Trophoblast cell (in vitro differentiated cells and primary cell): ENCODE measurements around the gene FBXO2.

Experiments used
- DNase-seq, 2 donors: peaks; one replicate each; pipeline ENCODE4 v3.0.0-alpha.2; 2016
- H2AFZ ChIP-seq: 2 replicates; pipeline ENCODE4 v1.6.1; 2013; ENCODE audit warnings: low read length, moderate library complexity, mild to moderate bottlenecking; ENCODE audit not compliant: insufficient read depth, poor library complexity
- H2AK5ac ChIP-seq: 2 replicates; pipeline ENCODE4 v1.6.1; 2013; ENCODE audit warnings: mild to moderate bottlenecking, low read length
- H2BK120ac ChIP-seq: 2 replicates; pipeline ENCODE4 v1.6.1; 2013; ENCODE audit warnings: low read length, mild to moderate bottlenecking, moderate library complexity; ENCODE audit not compliant: insufficient read depth, poor library complexity
- H2BK12ac ChIP-seq: 2 replicates; pipeline ENCODE4 v1.6.1; 2013; ENCODE audit warnings: mild to moderate bottlenecking, low read length, moderate library complexity
- H2BK5ac ChIP-seq: 2 replicates; pipeline ENCODE4 v1.6.1; 2013; ENCODE audit warnings: low read length, low read depth, moderate library complexity, mild to moderate bottlenecking; ENCODE audit not compliant: poor library complexity
- H3K14ac ChIP-seq: 2 replicates; pipeline ENCODE4 v1.6.1; 2013; ENCODE audit warnings: mild to moderate bottlenecking, low read length
- H3K18ac ChIP-seq: 2 replicates; pipeline ENCODE4 v1.6.1; 2013; ENCODE audit warnings: mild to moderate bottlenecking, low read length
- H3K23ac ChIP-seq: 2 replicates; pipeline ENCODE4 v1.6.1; 2013; ENCODE audit warnings: low read length
- H3K27ac ChIP-seq: 2 replicates; pipeline ENCODE4 v1.5.1; 2013; ENCODE audit warnings: low read depth, mild to moderate bottlenecking, inconsistent platforms, low read length, moderate library complexity
- H3K27me3 ChIP-seq: 2 replicates; pipeline ENCODE4 v1.6.1; 2013; ENCODE audit warnings: inconsistent platforms, mild to moderate bottlenecking, low read length, moderate library complexity; ENCODE audit not compliant: insufficient read depth
- H3K36me3 ChIP-seq, 2 experiments: 1 replicate in 1 of 2; 2 replicates in 1 of 2; pipeline ENCODE4 v1.6.1; 2013; ENCODE audit warnings: low read length in 2 of 2, mild to moderate bottlenecking in 2 of 2, moderate library complexity in 1 of 2; ENCODE audit not compliant: insufficient read depth in 2 of 2, control insufficient read depth in 1 of 2
- H3K4ac ChIP-seq: 2 replicates; pipeline ENCODE4 v1.6.1; 2013; ENCODE audit warnings: low read depth, mild to moderate bottlenecking, low read length, moderate library complexity
- H3K4me1 ChIP-seq, 2 experiments: 1 replicate in 1 of 2; 2 replicates in 1 of 2; pipeline ENCODE4 v1.6.1; 2013; ENCODE audit warnings: low read length in 2 of 2, mild to moderate bottlenecking in 2 of 2, moderate library complexity in 1 of 2; ENCODE audit not compliant: insufficient read depth in 2 of 2, control insufficient read depth in 1 of 2
- H3K4me2 ChIP-seq: 2 replicates; pipeline ENCODE4 v1.6.1; 2013; ENCODE audit warnings: inconsistent platforms, mild to moderate bottlenecking, low read length, moderate library complexity
- H3K4me3 ChIP-seq: 2 replicates; pipeline ENCODE4 v1.5.1; 2013; ENCODE audit warnings: mild to moderate bottlenecking, low read depth, low read length, inconsistent platforms
- H3K79me1 ChIP-seq: one replicate; pipeline ENCODE4 v1.6.1; 2013; ENCODE audit warnings: low read length
- H3K79me2 ChIP-seq: 2 replicates; pipeline ENCODE4 v1.6.1; 2013; ENCODE audit warnings: low read length, mild to moderate bottlenecking; ENCODE audit not compliant: control insufficient read depth, insufficient read depth, poor library complexity
- H3K9ac ChIP-seq: 2 replicates; pipeline ENCODE4 v1.6.1; 2013; ENCODE audit warnings: mild to moderate bottlenecking, low read length
- H3K9me3 ChIP-seq: 2 replicates; pipeline ENCODE4 v1.6.1; 2013; ENCODE audit warnings: low read depth, mild to moderate bottlenecking, control low read depth, inconsistent platforms, low read length; ENCODE audit not compliant: insufficient read depth
- H4K12ac ChIP-seq: 2 replicates; pipeline ENCODE4 v1.6.1; 2013; ENCODE audit warnings: low read depth, mild to moderate bottlenecking, low read length, moderate library complexity
- H4K8ac ChIP-seq: 2 replicates; pipeline ENCODE4 v1.6.1; 2013; ENCODE audit warnings: low read depth, mild to moderate bottlenecking, low read length, moderate library complexity
- H4K91ac ChIP-seq: one replicate; pipeline ENCODE4 v1.6.1; 2013; ENCODE audit warnings: low read depth, mild to moderate bottlenecking, low read length, moderate library complexity
- WGBS: extraction: QIAGEN DNeasy Blood & Tissue Kit; methylation state at CpG from one replicate; pipeline ENCODE4 v1.1.7; 2013; ENCODE audit warnings: missing lambda C conversion rate; ENCODE audit not compliant: insufficient read length, insufficient coverage; ENCODE audit errors: extremely low coverage; 5-methylcytosine and 5-hydroxymethylcytosine counted together

The FBXO2 gene

GRCh38 chr1:11623702-11624101, 30.5 kb downstream of the FBXO2 start:
- no peaks in the 10 kb centered on the region for H3K36me3 ChIP-seq
- H3K4me2 ChIP-seq, result no peak overlapping the region
- H2BK5ac ChIP-seq, result no peak overlapping the region
- H3K79me1 ChIP-seq, result no peaks in the 10 kb centered on the region
- no peak overlapping the region for H3K14ac ChIP-seq
- H3K23ac ChIP-seq, result no peak overlapping the region
- H2AK5ac ChIP-seq, result no peak overlapping the region
- H2BK12ac ChIP-seq, result no peak overlapping the region
- no peaks in the 10 kb centered on the region for H3K79me2 ChIP-seq
- H4K91ac ChIP-seq, result no peak overlapping the region
- no peak overlapping the region for H2AFZ ChIP-seq
- no peak overlapping the region for H4K12ac ChIP-seq
- H3K27ac ChIP-seq, result no peak overlapping the region
- H3K9me3 ChIP-seq, result no peaks in the 10 kb centered on the region
- H4K8ac ChIP-seq, result no peak overlapping the region
- H3K9ac ChIP-seq, result no peak overlapping the region
- no CpG with 5 or more reads among the region's 8 CpGs for WGBS
- DNase-seq, result no peak
- no peaks in the 10 kb centered on the region for H3K4me1 ChIP-seq
- no peak overlapping the region for H3K4me3 ChIP-seq
- H3K27me3 ChIP-seq, result no peaks in the 10 kb centered on the region
- H2BK120ac ChIP-seq, result no peak overlapping the region
- no peak overlapping the region for H3K4ac ChIP-seq
- H3K18ac ChIP-seq, result no peak overlapping the region

DNA sequence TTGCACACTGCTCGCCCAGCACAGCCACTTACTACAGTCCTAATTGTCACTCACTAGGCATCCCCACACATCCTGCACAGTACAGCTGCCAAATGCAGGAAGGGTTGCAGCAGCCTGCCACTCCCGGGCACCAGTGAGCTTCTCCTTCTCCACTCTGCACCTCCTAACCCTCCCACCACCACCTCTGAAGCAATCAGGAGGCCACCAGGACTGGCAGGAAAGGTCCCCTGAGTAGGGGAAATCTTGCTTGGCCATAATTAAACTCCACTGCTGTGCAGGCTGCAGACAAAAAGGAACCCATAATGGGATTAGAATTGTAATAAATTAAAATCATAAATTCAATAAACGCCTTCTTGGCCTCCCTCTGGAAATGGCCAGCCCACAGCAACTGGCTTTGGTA, 31.8 kb downstream of the FBXO2 start:
- Histone ChIP-seq H3K36me3 (no peaks in the 10 kb centered on the region), H2BK5ac (no peak overlapping the region), H3K23ac (no peak overlapping the region), H3K4me1 (no peaks in the 10 kb centered on the region), H4K8ac (no peak overlapping the region), H2AFZ (no peak overlapping the region), H2AK5ac (no peak overlapping the region), H3K14ac (no peak overlapping the region), H3K18ac (no peak overlapping the region), H2BK120ac (no peak overlapping the region), H3K79me2 (no peaks in the 10 kb centered on the region), H3K27me3 (no peaks in the 10 kb centered on the region), H3K79me1 (no peaks in the 10 kb centered on the region), H2BK12ac (no peak overlapping the region), H3K9ac (no peak overlapping the region), H3K4me3 (no peak overlapping the region), H4K12ac (no peak overlapping the region), H3K9me3 (no peaks in the 10 kb centered on the region), H3K4me2 (no peak overlapping the region), H4K91ac (no peak overlapping the region), H3K4ac (no peak overlapping the region), H3K27ac (no peak overlapping the region)
- no peak for DNase-seq
- WGBS, result no CpG with 5 or more reads among the region's 3 CpGs

DNA sequence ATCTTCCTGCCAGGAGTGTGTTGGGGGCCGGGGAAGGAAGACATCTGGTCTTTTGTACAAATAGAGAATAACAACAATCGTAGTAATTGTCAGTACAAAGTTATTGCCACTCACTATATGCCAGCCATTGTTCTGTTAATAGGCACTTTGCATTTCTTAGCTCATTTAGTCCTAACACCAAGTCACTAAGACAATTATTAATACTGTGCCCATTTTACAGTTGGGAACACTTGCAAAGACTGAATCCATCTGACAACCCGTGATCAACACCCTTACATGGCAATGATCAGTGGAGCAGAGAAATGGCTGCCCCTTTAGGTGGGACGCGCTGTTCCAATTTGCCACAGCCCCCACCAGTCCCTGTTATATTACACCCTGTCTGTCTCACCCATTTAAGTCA, 33.3 kb downstream of the FBXO2 start:
- H3K27ac ChIP-seq, result no peak overlapping the region
- no peak for DNase-seq
- no peak overlapping the region for H3K23ac ChIP-seq
- no peaks in the 10 kb centered on the region for H3K79me1 ChIP-seq
- no CpG with 5 or more reads among the region's 5 CpGs for WGBS
- no peak overlapping the region for H3K14ac ChIP-seq
- no peak overlapping the region for H3K9ac ChIP-seq
- no peak overlapping the region for H2BK12ac ChIP-seq
- H3K4ac ChIP-seq, result no peak overlapping the region
- no peak overlapping the region for H2AFZ ChIP-seq
- H3K4me1 ChIP-seq, result no peaks in the 10 kb centered on the region
- no peaks in the 10 kb centered on the region for H3K9me3 ChIP-seq
- no peak overlapping the region for H4K91ac ChIP-seq
- no peak overlapping the region for H3K18ac ChIP-seq
- H2AK5ac ChIP-seq, result no peak overlapping the region
- no peak overlapping the region for H3K4me3 ChIP-seq
- no peak overlapping the region for H2BK5ac ChIP-seq
- H3K79me2 ChIP-seq, result no peaks in the 10 kb centered on the region
- no peaks in the 10 kb centered on the region for H3K36me3 ChIP-seq
- no peak overlapping the region for H3K4me2 ChIP-seq
- no peak overlapping the region for H4K12ac ChIP-seq
- H3K27me3 ChIP-seq, result no peaks in the 10 kb centered on the region
- H2BK120ac ChIP-seq, result no peak overlapping the region
- no peak overlapping the region for H4K8ac ChIP-seq

GRCh38 chr1:11620405-11620804, 33.8 kb downstream of the FBXO2 start:
- Histone ChIP-seq H4K8ac (no peak overlapping the region), H2BK5ac (no peak overlapping the region), H2AFZ (no peak overlapping the region), H3K4ac (no peak overlapping the region), H3K79me2 (no peaks in the 10 kb centered on the region), H3K4me1 (no peaks in the 10 kb centered on the region), H4K12ac (no peak overlapping the region), H3K4me2 (no peak overlapping the region), H3K18ac (no peak overlapping the region), H3K14ac (no peak overlapping the region), H4K91ac (no peak overlapping the region), H3K23ac (no peak overlapping the region), H3K27ac (no peak overlapping the region), H3K9ac (no peak overlapping the region), H2AK5ac (no peak overlapping the region), H2BK12ac (no peak overlapping the region), H3K27me3 (no peaks in the 10 kb centered on the region), H3K36me3 (no peaks in the 10 kb centered on the region), H2BK120ac (no peak overlapping the region), H3K9me3 (no peaks in the 10 kb centered on the region), H3K79me1 (no peaks in the 10 kb centered on the region), H3K4me3 (no peak overlapping the region)
- WGBS, result no CpG with 5 or more reads among the region's 12 CpGs
- DNase-seq, result no peak
